PC-9 (cell line): ENCODE results near the gene KLHL18. TPM values are rescaled to one million over a fixed set of nuclear protein-coding genes. Genes with fewer than 3 reads are reported as not detected.

Experiments used
- BruUV-seq: library from RNA; stranded (reverse); fragments of 400-500 nt; replicated peaks from 2 replicates; lab custom pipeline; 2021; lab: Mats Ljungman, UMichigan
- CTCF ChIA-PET: fragments of 300-600 bp; sonication (Branson Sonifier 250); formaldehyde crosslinking; loops from one replicate; lab custom pipeline; 2022; ENCODE audit warnings: antibody characterized with exemption; lab: Charles Lee
- POLR2A ChIA-PET: fragments of 300-600 bp; sonication (Branson Sonifier 250); formaldehyde crosslinking; loops from one replicate; lab custom pipeline; 2022; ENCODE audit warnings: antibody characterized with exemption; ENCODE audit not compliant: unreplicated experiment; lab: Charles Lee
- DNase-seq, 2 experiments: peaks; one replicate each; pipeline versions ENCODE4 v3.0.0 to v3.0.0-alpha.2; 2015 to 2022; ENCODE audit warnings: mixed read lengths in 1 of 2
- H2AFZ ChIP-seq: fragments of 200-600 bp; sonication (generic); 2 replicates; pipeline ENCODE4 v1.8.1; 2017; ENCODE audit warnings: antibody characterized with exemption
- H3F3A ChIP-seq: fragments of 200-600 bp; sonication (generic); 2 replicates; pipeline ENCODE4 v1.8.1; 2017; ENCODE audit warnings: antibody characterized with exemption, mild to moderate bottlenecking, low read depth; ENCODE audit not compliant: insufficient read depth
- H3K27ac ChIP-seq: fragments of 200-600 bp; sonication (generic); 2 replicates; pipeline ENCODE4 v1.6.1; 2016; ENCODE audit warnings: mixed run types
- H3K27me3 ChIP-seq: fragments of 200-600 bp; sonication (generic); 2 replicates; pipeline ENCODE4 v1.6.1; 2016; ENCODE audit warnings: low read depth, mixed run types; ENCODE audit not compliant: insufficient read depth
- H3K36me3 ChIP-seq: fragments of 200-600 bp; sonication (generic); 2 replicates; pipeline ENCODE4 v1.6.1; 2016; ENCODE audit warnings: low read depth, mixed run types
- H3K4me1 ChIP-seq: fragments of 200-600 bp; sonication (generic); replicated peaks from 2 replicates; pipeline ENCODE4 v1.6.1; 2016; ENCODE audit warnings: mixed run types; ENCODE audit not compliant: insufficient read depth
- H3K4me2 ChIP-seq: fragments of 200-600 bp; sonication (generic); 2 replicates; pipeline ENCODE4 v1.6.1; 2017; ENCODE audit warnings: mixed run types
- H3K4me3 ChIP-seq: fragments of 200-600 bp; sonication (generic); 2 replicates; pipeline ENCODE4 v1.6.1; 2016; ENCODE audit warnings: mixed run types
- H3K79me2 ChIP-seq: fragments of 200-600 bp; sonication (generic); 2 replicates; pipeline ENCODE4 v1.6.1; 2017; ENCODE audit warnings: low read depth, mixed run types
- H3K9me2 ChIP-seq: fragments of 200-600 bp; sonication (generic); 2 replicates; pipeline ENCODE4 v1.8.1; 2017; ENCODE audit warnings: mild to moderate bottlenecking; ENCODE audit not compliant: insufficient read depth
- H3K9me3 ChIP-seq: fragments of 200-600 bp; sonication (generic); 2 replicates; pipeline ENCODE4 v1.8.1; 2016; ENCODE audit warnings: low read depth; ENCODE audit not compliant: insufficient read depth
- H4K20me1 ChIP-seq: fragments of 200-600 bp; sonication (generic); 2 replicates; pipeline ENCODE4 v1.8.1; 2017; ENCODE audit not compliant: insufficient read depth
- EZH2 ChIP-seq: fragments of 200-600 bp; sonication (generic); IDR thresholded peaks from 2 replicates; pipeline ENCODE4 v1.8.0; 2017; ENCODE audit warnings: antibody characterized with exemption, low read depth
- intact Hi-C: fragments of 100-400 bp; cut with micrococcal nuclease; formaldehyde crosslinking; loops from one replicate; pipeline ENCODE4 v1.10.0; 2022; ENCODE audit not compliant: unreplicated experiment
- total RNA-seq: library from RNA; stranded (reverse); gene quantifications from 2 replicates; pipeline ENCODE4 v1.2.3, GENCODE V29; 2021
- TF ChIP-seq, protein P1 (sequence below): fragments of 200-600 bp; sonication (generic); conservative IDR thresholded peaks from 2 replicates; pipeline ENCODE4 v1.6.1; 2017; ENCODE audit warnings: mixed run types, antibody characterized with exemption, mild to moderate bottlenecking, moderate library complexity

The KLHL18 gene
- total RNA-seq, 1 experiment from 2014 or later = 16.0 TPM

DNA sequence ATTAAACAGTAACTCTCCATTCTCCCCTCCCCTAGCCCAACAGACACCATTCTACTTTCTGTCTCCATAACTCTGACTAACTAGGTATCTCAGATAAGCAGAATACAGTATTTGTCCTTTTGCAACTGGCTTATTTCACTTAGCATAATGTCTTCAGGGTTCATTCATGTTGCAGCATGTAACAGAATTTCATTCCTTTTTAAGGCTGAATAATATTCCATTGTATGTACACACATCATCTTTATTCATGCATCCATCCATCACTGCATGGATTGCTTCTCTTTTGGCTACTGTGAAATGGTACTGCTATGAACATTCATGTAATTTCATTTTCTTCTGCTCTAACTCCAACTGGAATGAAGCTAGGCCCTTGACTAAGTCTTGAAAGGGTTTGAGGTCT is 96.1 kb downstream of the KLHL18 start:
- POLR2A ChIA-PET = no interaction called here
- H4K20me1 ChIP-seq = peaks cover 24% of the 10 kb centered on the region
- BruUV-seq = no TSS peak

DNA sequence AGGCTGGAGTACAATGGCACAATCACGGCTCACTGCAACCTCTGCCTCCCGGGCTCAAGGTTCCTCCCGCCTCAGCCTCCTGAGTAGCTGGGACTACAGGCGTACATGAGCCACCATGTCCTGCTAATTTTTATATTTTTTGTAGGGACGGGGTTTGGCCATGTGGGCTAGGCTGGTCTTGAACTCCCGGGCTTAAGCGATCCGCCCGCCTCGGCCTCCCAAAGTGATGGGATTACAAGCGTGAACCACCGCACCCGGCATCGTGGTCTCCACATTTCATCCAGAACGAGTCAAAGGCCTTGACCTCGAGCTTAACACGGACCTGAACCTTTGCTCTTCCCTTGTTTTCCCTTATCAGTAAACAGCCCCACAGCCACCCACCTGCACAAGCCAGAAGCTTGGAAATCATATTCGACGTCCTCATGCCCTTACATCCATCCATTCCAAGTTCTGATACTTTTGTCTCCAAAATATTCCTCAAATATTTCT is 96.7 kb downstream of the KLHL18 start:
- POLR2A ChIA-PET = no interaction called here
- Histone ChIP-seq H3K27ac (peak overlapping the region; percentile 92), H3K4me2 (peak overlapping the region; percentile 98), H4K20me1 (peaks cover 27% of the 10 kb centered on the region), H3F3A (peaks cover 21% of the 10 kb centered on the region), H3K9me3 (no peaks in the 10 kb centered on the region), H3K79me2 (peaks cover 51% of the 10 kb centered on the region), H3K4me1 (peaks cover 21% of the 10 kb centered on the region), H3K9me2 (no peaks in the 10 kb centered on the region), H2AFZ (peak overlapping the region; percentile 80), H3K36me3 (no peaks in the 10 kb centered on the region), H3K4me3 (peak overlapping the region; percentile 66), H3K27me3 (no peaks in the 10 kb centered on the region)
- TF ChIP-seq, protein P1, sequence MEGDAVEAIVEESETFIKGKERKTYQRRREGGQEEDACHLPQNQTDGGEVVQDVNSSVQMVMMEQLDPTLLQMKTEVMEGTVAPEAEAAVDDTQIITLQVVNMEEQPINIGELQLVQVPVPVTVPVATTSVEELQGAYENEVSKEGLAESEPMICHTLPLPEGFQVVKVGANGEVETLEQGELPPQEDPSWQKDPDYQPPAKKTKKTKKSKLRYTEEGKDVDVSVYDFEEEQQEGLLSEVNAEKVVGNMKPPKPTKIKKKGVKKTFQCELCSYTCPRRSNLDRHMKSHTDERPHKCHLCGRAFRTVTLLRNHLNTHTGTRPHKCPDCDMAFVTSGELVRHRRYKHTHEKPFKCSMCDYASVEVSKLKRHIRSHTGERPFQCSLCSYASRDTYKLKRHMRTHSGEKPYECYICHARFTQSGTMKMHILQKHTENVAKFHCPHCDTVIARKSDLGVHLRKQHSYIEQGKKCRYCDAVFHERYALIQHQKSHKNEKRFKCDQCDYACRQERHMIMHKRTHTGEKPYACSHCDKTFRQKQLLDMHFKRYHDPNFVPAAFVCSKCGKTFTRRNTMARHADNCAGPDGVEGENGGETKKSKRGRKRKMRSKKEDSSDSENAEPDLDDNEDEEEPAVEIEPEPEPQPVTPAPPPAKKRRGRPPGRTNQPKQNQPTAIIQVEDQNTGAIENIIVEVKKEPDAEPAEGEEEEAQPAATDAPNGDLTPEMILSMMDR = no peak
- no peak for TF ChIP-seq EZH2
- intact Hi-C loops = no loop called here
- no TSS peak for BruUV-seq
- CTCF ChIA-PET = interaction anchor here (0.7 kb wide), 1 partner anchor 399 kb away, joined by 5 read pairs; no protein-coding TSS in a partner anchor
- no peak for DNase-seq

More for the DNA sequence above, 96.1 kb downstream of the KLHL18 start:
- no peaks in the 10 kb centered on the region for H3K9me3 ChIP-seq
- H2AFZ ChIP-seq = no peak overlapping the region
- H3K4me2 ChIP-seq = peak overlapping the region; percentile 98
- intact Hi-C loops = no loop called here
- no peaks in the 10 kb centered on the region for H3K9me2 ChIP-seq
- H3K4me3 ChIP-seq = peak overlapping the region; percentile 66; the same call in 1 of the 2 replicates
- H3K27ac ChIP-seq = peak overlapping the region; percentile 92; the same call in 1 of the 2 replicates
- TF ChIP-seq, protein P1 = no peak
- TF ChIP-seq EZH2 = no peak
- H3K27me3 ChIP-seq = no peaks in the 10 kb centered on the region
- DNase-seq = no peak
- H3K79me2 ChIP-seq = peaks cover 45% of the 10 kb centered on the region
- H3F3A ChIP-seq = peaks cover 21% of the 10 kb centered on the region
- peaks cover 21% of the 10 kb centered on the region for H3K4me1 ChIP-seq
- no peaks in the 10 kb centered on the region for H3K36me3 ChIP-seq
- CTCF ChIA-PET = interaction anchor here (0.7 kb wide), 1 partner anchor 399 kb away, joined by 5 read pairs; no protein-coding TSS in a partner anchor

DNA sequence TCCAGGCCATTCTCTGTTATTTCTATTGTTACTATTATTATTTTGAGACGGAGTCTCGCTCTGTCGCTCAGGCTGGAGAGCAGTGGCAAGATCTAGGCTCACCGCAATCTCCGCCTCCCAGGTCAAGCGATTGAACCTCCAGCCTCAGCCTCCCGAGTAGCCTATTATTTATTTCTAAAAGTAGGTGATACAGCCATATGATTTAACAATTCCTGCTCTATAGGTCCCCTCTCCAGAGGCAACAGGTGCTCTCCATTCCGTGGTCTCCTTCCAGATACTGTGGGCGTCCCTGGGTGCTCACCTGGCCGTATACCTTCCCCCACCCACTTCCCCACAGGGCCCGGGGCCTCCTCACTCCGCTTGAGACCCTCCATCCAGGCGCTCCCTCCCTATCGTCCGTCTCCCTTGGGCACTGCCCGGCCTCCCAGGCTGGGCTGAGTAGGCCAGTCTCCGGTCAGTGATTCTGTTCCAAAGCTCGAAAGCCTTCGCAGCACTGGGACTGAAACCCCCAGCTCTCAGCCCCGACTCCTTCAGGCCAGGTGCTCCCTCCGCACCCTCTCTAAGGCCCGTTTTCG is 97.4 kb downstream of the KLHL18 start:
- intact Hi-C loops = loop anchor here (5.0 kb wide), 1 partner anchor 673 kb away; no protein-coding TSS in a partner anchor
- H3K79me2 ChIP-seq = peaks cover 55% of the 10 kb centered on the region

More for the DNA sequence above, 97.4 kb downstream of the KLHL18 start:
- ChIA-PET POLR2A (interaction anchor here (0.6 to 0.7 kb wide), 7 partner anchors 132 to 1515 kb away, joined by 3 to 5 read pairs (median 4); no protein-coding TSS in a partner anchor), CTCF (interaction anchor here (0.7 kb wide), 1 partner anchor 215 kb away, joined by 3 read pairs; no protein-coding TSS in a partner anchor)
- TF ChIP-seq, protein P1 = no peak
- TF ChIP-seq EZH2 = no peak
- H3K4me3 ChIP-seq = peak overlapping the region; percentile 66
- H3F3A ChIP-seq = peaks cover 21% of the 10 kb centered on the region
- peak overlapping the region; percentile 92 for H3K27ac ChIP-seq
- H3K4me1 ChIP-seq = peaks cover 21% of the 10 kb centered on the region
- H3K4me2 ChIP-seq = peak overlapping the region; percentile 98
- no peaks in the 10 kb centered on the region for H3K36me3 ChIP-seq
- no peaks in the 10 kb centered on the region for H3K27me3 ChIP-seq
- BruUV-seq = no TSS peak
- DNase-seq = no peak
- no peaks in the 10 kb centered on the region for H3K9me3 ChIP-seq
- H2AFZ ChIP-seq = peak overlapping the region; percentile 80
- H3K9me2 ChIP-seq = no peaks in the 10 kb centered on the region
- H4K20me1 ChIP-seq = peaks cover 34% of the 10 kb centered on the region
